DMS 273 (cell line): ENCODE results near the gene NHSL2.
"Not testable (repeated sequence)": the region's sequence is repeated elsewhere in the genome, so short reads cannot be mapped to it uniquely, and the experiment has no call there.

Experiments
- DNase-seq: peaks from one replicate; lab custom pipeline; 2025; ENCODE audit not compliant: unreplicated experiment; lab: John Stamatoyannopoulos, UW

The NHSL2 gene

DNA sequence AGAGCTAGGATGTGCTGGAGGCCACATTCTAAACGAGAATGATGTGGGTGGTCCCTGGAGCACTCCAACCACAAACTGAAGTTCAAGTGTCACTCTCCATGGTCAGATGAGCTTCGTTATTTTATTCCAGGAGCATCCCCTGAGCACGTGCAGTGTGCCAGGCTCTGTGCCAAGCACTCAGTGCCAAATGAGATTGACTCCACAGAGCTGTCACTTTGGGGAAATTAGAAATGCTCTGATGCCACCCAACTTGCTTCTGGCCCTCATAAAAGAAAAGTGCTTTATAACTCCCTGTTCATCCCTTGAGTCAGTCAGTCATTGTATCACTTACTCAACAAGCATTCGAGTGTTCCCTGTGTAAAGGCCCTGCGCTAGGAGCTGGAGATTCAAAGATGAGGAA, 129.9 kb downstream of the NHSL2 start:
- no peak for DNase-seq

- DNase-seq: peak; percentile 45
Observed at GRCh38 chrX:72041176-72041575, 130.5 kb downstream of the NHSL2 start.

DNA sequence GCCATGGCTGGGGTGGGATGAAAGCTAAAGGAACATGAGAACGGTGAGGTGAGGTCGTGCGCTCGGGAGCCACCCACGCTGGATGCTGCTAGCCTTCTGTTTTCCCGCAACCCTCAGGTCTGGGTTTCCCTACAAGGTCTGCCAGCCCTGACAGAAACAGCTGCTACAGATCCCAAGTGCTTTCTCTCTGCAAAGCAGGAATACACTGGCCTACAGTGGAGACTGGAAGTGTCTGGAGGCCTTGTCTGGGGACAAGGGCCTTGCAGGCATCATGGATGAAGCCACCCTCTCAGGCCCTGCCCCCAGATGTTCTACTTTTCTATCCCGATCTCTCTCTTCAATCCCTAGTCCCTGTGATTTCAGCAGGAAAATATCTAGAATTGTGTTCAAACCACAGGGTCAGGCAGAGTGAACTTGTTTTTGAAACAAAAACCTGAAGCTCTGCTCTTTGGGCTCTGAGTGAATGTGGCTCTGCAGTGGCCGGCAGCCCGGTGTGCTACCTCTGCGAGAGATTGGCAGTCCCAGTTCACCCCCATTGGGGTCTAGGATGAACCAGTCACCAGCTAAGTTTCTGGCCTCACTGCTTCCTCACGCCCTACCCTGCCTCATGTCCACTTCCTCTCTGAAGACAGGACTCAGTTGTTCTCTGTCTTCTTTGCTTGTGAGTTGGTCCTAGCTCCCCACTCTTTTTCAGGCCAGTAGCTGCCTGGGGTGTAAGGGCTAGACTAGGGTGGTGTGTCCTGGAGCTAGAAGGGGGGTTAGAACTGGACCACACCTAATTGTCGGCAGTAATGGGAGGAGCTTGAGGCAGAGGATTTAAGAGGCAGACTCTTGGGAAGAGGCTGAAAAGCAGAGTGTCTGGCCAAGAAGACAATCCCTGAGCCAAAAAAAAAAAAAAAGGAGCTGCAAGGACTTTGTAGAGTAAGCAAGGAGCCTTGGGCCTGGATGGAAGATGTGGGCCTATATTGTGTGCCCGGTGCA, 131.5 kb downstream of the NHSL2 start:
- peak; percentile 81 for DNase-seq

- DNase-seq: no peak
Observed at GRCh38 chrX:72042852-72043248, 132.2 kb downstream of the NHSL2 start.

GRCh38 chrX:72043636-72044035, 133.0 kb downstream of the NHSL2 start:
- DNase-seq: no peak

DNA sequence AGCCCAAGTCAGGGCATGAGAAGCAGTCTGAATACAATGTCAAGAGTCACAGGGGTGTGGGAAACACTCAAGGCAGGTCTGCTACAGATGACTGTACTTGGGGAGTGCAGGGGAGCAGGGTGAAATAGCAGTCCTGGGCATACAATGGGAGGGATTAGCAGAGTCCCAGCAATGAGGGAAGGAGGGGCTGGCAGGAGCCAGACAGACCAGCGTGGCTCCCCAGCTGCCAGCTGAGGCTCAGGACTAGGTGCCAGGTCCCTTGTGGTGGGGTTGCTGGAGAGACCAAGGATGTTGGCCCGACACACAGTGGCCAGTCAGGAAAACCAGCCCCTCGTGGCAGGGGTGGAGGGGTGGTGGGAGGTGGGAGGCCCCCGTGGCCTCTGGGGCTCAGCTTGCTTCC, 134.5 kb downstream of the NHSL2 start:
- peak; percentile 80 for DNase-seq

- DNase-seq: peak; percentile 94
Observed at GRCh38 chrX:72045552-72046277, 135.1 kb downstream of the NHSL2 start.

DNA sequence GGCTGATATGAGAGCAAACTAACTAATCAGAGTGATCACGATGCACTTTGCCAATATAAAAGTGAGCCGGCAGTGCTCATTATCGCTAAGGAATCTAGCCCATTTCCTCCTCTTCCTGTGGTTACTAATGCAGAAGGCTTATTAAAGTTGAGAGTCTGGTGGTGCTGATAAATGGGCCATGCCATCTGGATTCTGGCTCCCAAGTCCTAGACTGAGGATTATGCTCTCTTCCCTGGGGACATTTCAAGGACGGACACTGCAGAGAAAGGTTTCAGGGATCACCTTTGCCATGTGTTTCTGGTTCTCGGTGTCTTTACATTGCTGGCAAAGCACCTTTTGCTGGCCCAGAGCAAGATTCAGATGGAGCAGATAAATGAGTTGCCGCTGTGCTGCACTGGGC, 135.8 kb downstream of the NHSL2 start:
- DNase-seq: peak; percentile 74

DNA sequence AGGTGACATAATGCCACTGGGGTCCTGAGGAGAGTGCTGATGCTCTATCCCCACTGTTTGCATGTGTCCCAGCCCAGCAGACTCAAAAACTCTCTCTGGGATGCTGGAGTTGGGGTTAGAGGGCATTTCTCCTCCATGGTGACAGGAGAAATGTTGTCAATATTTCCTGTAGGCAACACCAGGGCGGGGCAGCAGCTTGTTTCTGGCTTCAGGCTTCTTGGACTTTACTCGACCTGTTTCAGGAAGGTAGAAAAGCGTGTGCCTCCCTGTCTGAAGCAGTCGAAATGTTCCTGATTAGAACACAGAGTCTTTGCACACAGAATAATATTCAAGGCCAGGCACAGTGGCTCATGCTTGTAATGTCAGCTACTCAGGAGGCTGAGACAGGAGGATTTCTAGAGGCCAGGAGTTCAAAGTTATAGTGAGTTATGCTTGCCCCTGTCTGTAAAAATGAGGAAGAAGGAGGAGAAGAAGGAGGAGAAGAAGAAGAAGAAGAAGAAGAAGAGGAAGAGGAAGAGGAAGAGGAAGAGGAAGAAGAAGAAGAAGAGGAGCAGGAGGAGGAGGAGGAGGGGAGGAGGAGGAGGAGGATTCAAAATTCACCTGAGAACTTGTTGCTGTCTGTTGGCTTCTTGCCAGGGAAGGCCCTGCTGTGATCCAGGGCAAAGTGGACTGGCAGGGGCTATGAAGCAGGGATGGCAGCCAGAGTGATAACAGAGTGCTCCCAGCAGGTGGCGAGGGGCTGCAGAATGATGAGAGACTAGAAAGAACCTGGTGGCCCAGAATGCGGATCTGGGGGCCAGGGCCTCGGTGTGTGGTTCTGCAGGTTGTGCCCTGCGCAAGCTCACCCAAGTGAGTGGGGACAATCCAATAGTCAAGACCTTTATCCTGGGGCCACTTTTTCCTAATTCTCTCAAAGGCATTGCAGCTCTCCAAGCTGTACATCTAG, 138.1 kb downstream of the NHSL2 start:
- peak; percentile 66 for DNase-seq

GRCh38 chrX:72050011-72050410, 139.4 kb downstream of the NHSL2 start:
- peak; percentile 45 for DNase-seq

- DNase-seq: no peak
Observed at GRCh38 chrX:72051589-72051988, 140.9 kb downstream of the NHSL2 start.

- DNase-seq: no peak
Observed at GRCh38 chrX:72052415-72053090, 141.9 kb downstream of the NHSL2 start.

DNA sequence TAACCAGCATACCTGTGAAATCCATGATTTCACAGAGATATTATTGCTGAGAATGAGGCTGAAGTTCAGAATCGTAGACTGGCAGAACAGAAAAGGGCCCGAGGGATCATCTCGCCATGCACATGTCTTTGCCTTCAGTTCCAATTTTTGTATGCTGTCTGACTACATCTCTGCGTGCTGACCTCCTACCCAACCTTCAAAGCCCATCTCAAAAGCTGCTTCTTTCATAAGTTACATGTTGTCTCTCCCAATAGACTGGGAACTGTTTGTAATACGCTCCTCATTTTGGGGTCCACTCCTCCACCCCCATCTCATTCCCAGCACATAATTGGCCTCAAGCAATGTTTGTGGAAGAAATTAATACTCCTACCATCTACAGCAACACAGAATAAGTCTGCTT, 142.9 kb downstream of the NHSL2 start:
- DNase-seq: no peak

- DNase-seq: no peak
Observed at GRCh38 chrX:72054779-72055489, 144.3 kb downstream of the NHSL2 start.

- no peak for DNase-seq
Observed at GRCh38 chrX:72057331-72057730, 146.7 kb downstream of the NHSL2 start.

- no peak for DNase-seq
Observed at GRCh38 chrX:72057849-72058248, 147.2 kb downstream of the NHSL2 start.

DNA sequence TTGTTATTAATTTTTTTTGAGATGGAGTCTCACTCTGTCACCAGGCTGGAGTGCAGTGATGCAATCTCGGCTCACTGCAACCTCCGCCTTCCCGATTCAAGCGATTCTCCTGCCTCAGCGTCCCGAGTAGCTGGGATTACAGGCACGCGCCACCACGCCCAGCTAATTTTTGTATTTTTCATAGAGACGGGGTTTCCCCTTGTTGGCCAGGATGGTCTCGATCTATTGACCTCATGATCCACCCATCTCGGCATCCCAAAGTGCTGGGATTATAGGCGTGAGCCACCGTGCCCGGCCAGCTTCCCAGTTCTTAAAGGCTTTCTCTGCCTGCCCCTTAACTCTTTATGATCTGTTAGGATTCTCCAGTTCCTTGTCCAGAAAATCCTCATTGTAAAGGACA, 147.7 kb downstream of the NHSL2 start:
- not testable (repeated sequence) for DNase-seq

GRCh38 chrX:72060196-72060920, 149.7 kb downstream of the NHSL2 start:
- DNase-seq: peak; percentile 83

- DNase-seq: no peak
Observed at GRCh38 chrX:72060921-72061490, 150.4 kb downstream of the NHSL2 start.
